Skeletal muscle tissue (tissue), 4 donors: ENCODE results near the gene LHFPL2. TPM values are rescaled to one million over a fixed set of nuclear protein-coding genes. Genes with fewer than 3 reads are reported as not detected.
"Not testable (repeated sequence)": the region's sequence is repeated elsewhere in the genome, so short reads cannot be mapped to it uniquely, and the experiment has no call there.

Source experiments
- H3K27ac ChIP-seq: one replicate; pipeline ENCODE4 v1.7.0; 2013; ENCODE audit warnings: mild to moderate bottlenecking, low read depth, low read length, inconsistent platforms
- H3K27me3 ChIP-seq, 3 donors: one replicate each; pipeline ENCODE4 v1.7.0; 2013; ENCODE audit warnings: low read length in 3 of 3; ENCODE audit not compliant: control insufficient read depth in 3 of 3, insufficient read depth in 3 of 3
- H3K36me3 ChIP-seq, 3 donors: one replicate each; pipeline ENCODE4 v1.7.0; 2013; ENCODE audit warnings: low read length in 3 of 3; ENCODE audit not compliant: control insufficient read depth in 3 of 3, insufficient read depth in 3 of 3
- H3K4me1 ChIP-seq, 3 donors: one replicate each; pipeline ENCODE4 v1.7.0; 2013; ENCODE audit warnings: low read length in 3 of 3, mild to moderate bottlenecking in 3 of 3; ENCODE audit not compliant: control insufficient read depth in 3 of 3, insufficient read depth in 3 of 3
- H3K4me3 ChIP-seq, 3 donors: one replicate each; pipeline ENCODE4 v1.7.0; 2013; ENCODE audit warnings: low read length in 3 of 3
- H3K9ac ChIP-seq, 3 donors: one replicate each; pipeline ENCODE4 v1.7.0; 2013; ENCODE audit warnings: low read length in 3 of 3, mild to moderate bottlenecking in 3 of 3, moderate library complexity in 2 of 3, low read depth in 1 of 3
- H3K9me3 ChIP-seq, 3 donors: one replicate each; pipeline ENCODE4 v1.7.0; 2013; ENCODE audit warnings: low read length in 3 of 3; ENCODE audit not compliant: control insufficient read depth in 3 of 3
- total RNA-seq: library from RNA; depleted of rRNA; stranded (reverse); fragments of >200 nt; gene quantifications from one replicate; pipeline ENCODE4 v1.2.3, GENCODE V29; 2014
- donor health status: Osteomylitis.

LHFPL2 gene
- total RNA-seq, 1 donor from 2014 or later, result 54.8 TPM

- H3K9ac ChIP-seq, result no peak overlapping the region
- no peak overlapping the region for H3K4me3 ChIP-seq
- H3K27me3 ChIP-seq, result no peaks in the 10 kb centered on the region
- peaks cover 0 to 2% (median 0%) of the 10 kb centered on the region in 3 donors for H3K36me3 ChIP-seq
- H3K4me1 ChIP-seq, result no peaks in the 10 kb centered on the region
- no peaks in the 10 kb centered on the region for H3K9me3 ChIP-seq
- no peak overlapping the region for H3K27ac ChIP-seq
Observed at GRCh38 chr5:78471896-78472295, 176.7 kb downstream of the LHFPL2 start.

GRCh38 chr5:78467752-78468357 is 180.7 kb downstream of the LHFPL2 start:
- peaks cover 0 to 8% (median 0%) of the 10 kb centered on the region in 3 donors for H3K36me3 ChIP-seq
- H3K4me3 ChIP-seq, result no peak overlapping the region
- H3K4me1 ChIP-seq, result no peaks in the 10 kb centered on the region
- H3K27ac ChIP-seq, result no peak overlapping the region
- H3K27me3 ChIP-seq, result no peaks in the 10 kb centered on the region
- no peaks in the 10 kb centered on the region for H3K9me3 ChIP-seq
- no peak overlapping the region for H3K9ac ChIP-seq

GRCh38 chr5:78467140-78467539 is 181.4 kb downstream of the LHFPL2 start:
- Histone ChIP-seq H3K9me3 (no peaks in the 10 kb centered on the region), H3K36me3 (peaks cover 0 to 8% (median 0%) of the 10 kb centered on the region in 3 donors), H3K27me3 (no peaks in the 10 kb centered on the region), H3K9ac (no peak overlapping the region), H3K4me1 (no peaks in the 10 kb centered on the region), H3K27ac (no peak overlapping the region), H3K4me3 (no peak overlapping the region)

GRCh38 chr5:78458843-78459242 is 189.7 kb downstream of the LHFPL2 start:
- no peak overlapping the region for H3K27ac ChIP-seq
- H3K9ac ChIP-seq, result no peak overlapping the region
- no peaks in the 10 kb centered on the region for H3K4me1 ChIP-seq
- H3K4me3 ChIP-seq, result no peak overlapping the region
- no peaks in the 10 kb centered on the region for H3K27me3 ChIP-seq
- no peaks in the 10 kb centered on the region for H3K36me3 ChIP-seq
- H3K9me3 ChIP-seq, result no peaks in the 10 kb centered on the region

- not testable (repeated sequence) for H3K4me3 ChIP-seq, H3K27me3 ChIP-seq, H3K36me3 ChIP-seq, H3K27ac ChIP-seq, H3K9me3 ChIP-seq, H3K4me1 ChIP-seq, H3K9ac ChIP-seq
Observed at GRCh38 chr5:78457507-78457906, 191.1 kb downstream of the LHFPL2 start.

GRCh38 chr5:78449103-78449502 is 199.5 kb downstream of the LHFPL2 start:
- Histone ChIP-seq H3K9me3 (no peaks in the 10 kb centered on the region), H3K4me3 (no peak overlapping the region), H3K9ac (no peak overlapping the region), H3K27ac (no peak overlapping the region), H3K27me3 (no peaks in the 10 kb centered on the region), H3K36me3 (peaks cover 0 to 4% (median 3%) of the 10 kb centered on the region in 3 donors), H3K4me1 (no peaks in the 10 kb centered on the region)

- H3K27ac ChIP-seq, result no peak overlapping the region
- H3K27me3 ChIP-seq, result no peaks in the 10 kb centered on the region
- H3K9ac ChIP-seq, result no peak overlapping the region
- H3K36me3 ChIP-seq, result peaks cover 0 to 4% (median 3%) of the 10 kb centered on the region in 3 donors
- H3K4me3 ChIP-seq, result no peak overlapping the region
- no peaks in the 10 kb centered on the region for H3K4me1 ChIP-seq
- no peaks in the 10 kb centered on the region for H3K9me3 ChIP-seq
Observed at GRCh38 chr5:78447775-78448424, 200.7 kb downstream of the LHFPL2 start.
